Sigmoid colon (tissue), 4 donors: Measurements from ENCODE around the gene GPR61.

Experiments used
- CTCF ChIP-seq, 4 experiments: fragments of 450-650 bp in 3 of 4; fragments of 200-600 bp in 1 of 4; IDR thresholded peaks; one replicate each; pipeline ENCODE4 v1.5.1; 2016 to 2019; ENCODE audit warnings: antibody characterized with exemption in 4 of 4, mild to moderate bottlenecking in 3 of 4, moderate library complexity in 2 of 4
- POLR2AphosphoS5 ChIP-seq, 4 donors: sonication (generic); formaldehyde crosslinking; IDR thresholded peaks; one replicate each; pipeline ENCODE4 v1.6.1; 2017; ENCODE audit warnings: antibody characterized with exemption in 4 of 4

- TF ChIP-seq POLR2AphosphoS5 (IDR thresholded peaks at IDR 0.05) (no peak), CTCF (IDR thresholded peaks at IDR 0.05) (no peak)
Measured at GRCh38 chr1:109508001-109508872, 31.4 kb upstream of the GPR61 start.
